DMS53 treated with DMSO at 0.1 percent for 48 hours (cell line): Measurements from ENCODE around the gene PDZRN4.
A peak's percentile ranks its signal among the peaks of the same experiment; 100 is the strongest.
"Not testable (repeated sequence)": the region's sequence is repeated elsewhere in the genome, so short reads cannot be mapped to it uniquely, and the experiment has no call there.

Experiments used
- DNase-seq: peaks from one replicate; lab custom pipeline; 2025; ENCODE audit not compliant: unreplicated experiment; lab: John Stamatoyannopoulos, UW

Gene PDZRN4

GRCh38 chr12:41552588-41552987 is 364.5 kb downstream of the PDZRN4 start:
- no peak for DNase-seq

GRCh38 chr12:41556176-41556575 is 368.1 kb downstream of the PDZRN4 start:
- peak; percentile 80 for DNase-seq

- DNase-seq: no peak
These were observed 369.2 kb downstream of the PDZRN4 start for GRCh38 chr12:41557344-41557743.

- DNase-seq: no peak
These were observed 370.6 kb downstream of the PDZRN4 start for GRCh38 chr12:41558671-41559070.

GRCh38 chr12:41563051-41563450 is 374.9 kb downstream of the PDZRN4 start:
- no peak for DNase-seq

- no peak for DNase-seq
These were observed 376.7 kb downstream of the PDZRN4 start for GRCh38 chr12:41564816-41565215.

GRCh38 chr12:41566703-41567102 is 378.6 kb downstream of the PDZRN4 start:
- DNase-seq: no peak

- DNase-seq: no peak
These were observed 385.3 kb downstream of the PDZRN4 start for GRCh38 chr12:41573445-41573844.

- no peak for DNase-seq
These were observed 388.8 kb downstream of the PDZRN4 start for GRCh38 chr12:41576925-41577324.

- DNase-seq: no peak
These were observed 389.9 kb downstream of the PDZRN4 start for GRCh38 chr12:41577995-41578394.

- DNase-seq: no peak
These were observed 397.7 kb downstream of the PDZRN4 start for GRCh38 chr12:41585784-41586183.

GRCh38 chr12:41587574-41587973 is 399.5 kb downstream of the PDZRN4 start:
- no peak for DNase-seq

GRCh38 chr12:41589878-41590277 is 401.8 kb downstream of the PDZRN4 start:
- DNase-seq: no peak

- no peak for DNase-seq
These were observed 408.1 kb downstream of the PDZRN4 start for GRCh38 chr12:41596190-41596589.

GRCh38 chr12:41604830-41605229 is 416.7 kb downstream of the PDZRN4 start:
- DNase-seq: no peak

GRCh38 chr12:41605545-41606305 is 417.6 kb downstream of the PDZRN4 start:
- DNase-seq: no peak

- no peak for DNase-seq
These were observed 418.6 kb downstream of the PDZRN4 start for GRCh38 chr12:41606468-41607445.

- no peak for DNase-seq
These were observed 424.9 kb downstream of the PDZRN4 start for GRCh38 chr12:41612892-41613557.

- not testable (repeated sequence) for DNase-seq
These were observed 427.1 kb downstream of the PDZRN4 start for GRCh38 chr12:41615174-41615573.

- no peak for DNase-seq
These were observed 431.6 kb downstream of the PDZRN4 start for GRCh38 chr12:41619705-41620104.

- DNase-seq: peak; percentile 36
These were observed 433.2 kb downstream of the PDZRN4 start for GRCh38 chr12:41621291-41621690.
